HG03095 (cell line): ENCODE measurements around the gene CATSPER4.

Experiments used
- ATAC-seq: cut with Tn5 transposase; IDR thresholded peaks from one replicate; pipeline ENCODE4 v1.9.1; 2021; ENCODE audit warnings: moderate library complexity; ENCODE audit not compliant: unreplicated experiment

Gene CATSPER4

GRCh38 chr1:26234644-26235370 lies 44.4 kb downstream of the CATSPER4 start:
- no peak for ATAC-seq

GRCh38 chr1:26237230-26237966 lies 47.0 kb downstream of the CATSPER4 start:
- no peak for ATAC-seq

- no peak for ATAC-seq
Observed at GRCh38 chr1:26239936-26240335, 49.5 kb downstream of the CATSPER4 start.
